HG02759 (cell line): ENCODE measurements around the gene PLG.
"Not testable (repeated sequence)": the region's sequence is repeated elsewhere in the genome, so short reads cannot be mapped to it uniquely, and the experiment has no call there.

Experiments used
- ATAC-seq: cut with Tn5 transposase; IDR thresholded peaks from one replicate; pipeline ENCODE4 v1.9.1; 2021; ENCODE audit warnings: mild to moderate bottlenecking, moderate library complexity; ENCODE audit not compliant: unreplicated experiment

PLG gene

DNA sequence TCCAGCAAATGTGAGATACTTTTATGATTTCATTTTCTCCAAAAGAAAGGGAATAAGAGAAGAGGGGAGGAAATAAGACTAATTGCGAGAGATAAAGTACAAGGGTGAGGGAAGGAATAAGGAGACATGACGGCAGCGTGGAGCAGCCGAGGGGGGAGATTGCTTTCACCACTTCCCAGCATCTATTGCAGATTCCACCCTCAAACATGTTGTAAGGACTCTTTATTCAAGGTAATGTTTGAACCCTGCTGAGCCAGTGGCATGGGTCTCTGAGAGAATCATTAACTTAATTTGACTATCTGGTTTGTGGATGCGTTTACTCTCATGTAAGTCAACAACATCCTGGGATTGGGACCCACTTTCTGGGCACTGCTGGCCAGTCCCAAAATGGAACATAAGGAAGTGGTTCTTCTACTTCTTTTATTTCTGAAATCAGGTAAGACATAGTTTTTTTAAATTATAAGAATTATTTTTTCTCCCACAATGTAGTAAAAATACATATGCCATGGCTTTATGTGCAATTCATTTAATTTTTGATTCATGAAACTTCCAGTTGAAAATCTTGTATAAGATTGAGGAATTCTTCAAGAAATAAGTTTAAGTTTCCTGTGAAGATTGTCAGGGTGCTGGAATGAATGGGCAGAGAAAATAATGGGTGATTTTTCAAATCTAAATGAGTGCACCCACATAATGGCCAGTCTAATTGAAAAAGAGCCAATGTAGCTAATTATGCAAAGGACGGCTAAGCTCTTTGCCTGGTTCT is at the start of gene PLG:
Gene PLG, plus strand, starts transcription at position 327 of the 763 bp plus-strand sequence. Its CDS starts 61 bp downstream, at position 388.
- not testable (repeated sequence) for ATAC-seq

DNA sequence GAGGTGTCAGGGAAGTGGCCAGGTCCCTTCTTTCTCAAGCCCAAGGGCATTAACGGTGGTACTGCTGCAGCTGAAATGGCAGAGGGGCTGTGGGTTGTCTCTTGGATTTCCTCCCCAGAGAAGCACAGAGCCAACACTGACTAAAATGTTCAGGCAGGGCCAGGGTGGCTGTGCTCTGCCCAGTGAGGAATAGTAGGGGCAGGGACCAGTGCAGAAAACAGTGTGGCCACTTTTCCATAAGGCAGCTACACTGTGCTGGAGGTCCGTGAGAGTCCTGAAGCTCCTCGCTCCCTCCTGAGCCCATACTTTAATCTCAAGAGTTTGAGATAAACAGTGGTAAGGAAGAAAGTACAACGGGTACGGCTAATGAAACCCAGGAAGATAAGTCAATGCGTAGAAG is 42.5 kb upstream of the PLG start:
- no peak for ATAC-seq

DNA sequence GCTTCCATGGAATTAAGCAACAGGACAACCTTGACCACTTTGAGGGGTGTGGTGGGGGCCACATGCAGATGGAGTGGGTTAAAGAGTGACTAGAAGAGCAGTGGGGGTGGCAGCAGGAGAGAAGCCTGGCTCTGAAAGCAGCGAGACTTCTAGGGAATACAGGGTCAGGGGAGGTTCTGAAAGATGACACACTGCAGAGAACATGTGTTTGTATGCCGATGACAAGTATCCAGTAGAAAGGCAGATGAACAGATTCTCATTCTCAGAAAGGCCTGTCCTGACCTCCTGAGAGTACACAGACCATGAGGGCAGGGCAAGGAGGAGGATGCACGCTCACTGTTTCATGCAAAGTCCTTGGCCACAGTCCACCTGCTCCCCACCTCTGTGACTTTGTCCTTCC is 40.8 kb upstream of the PLG start:
- ATAC-seq: no peak

DNA sequence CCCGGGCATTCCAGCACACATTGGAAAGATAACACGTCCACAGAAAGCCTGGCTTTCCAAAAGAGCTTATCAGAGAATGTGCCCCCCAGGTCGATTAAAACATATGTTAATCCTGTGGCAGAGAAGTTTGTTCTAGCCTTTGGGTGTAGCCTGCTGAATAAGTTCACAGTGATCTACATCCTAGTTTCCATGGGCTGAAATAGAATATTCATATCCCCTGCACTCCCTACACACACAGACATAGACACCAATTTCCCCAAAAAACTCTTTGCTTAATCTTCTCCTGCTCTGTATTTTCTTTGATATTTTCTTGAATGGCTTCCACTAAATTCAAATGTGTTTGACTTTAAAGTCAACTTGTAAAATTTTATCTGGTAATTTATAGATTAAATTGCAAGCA is 39.6 kb upstream of the PLG start:
- ATAC-seq: no peak

DNA sequence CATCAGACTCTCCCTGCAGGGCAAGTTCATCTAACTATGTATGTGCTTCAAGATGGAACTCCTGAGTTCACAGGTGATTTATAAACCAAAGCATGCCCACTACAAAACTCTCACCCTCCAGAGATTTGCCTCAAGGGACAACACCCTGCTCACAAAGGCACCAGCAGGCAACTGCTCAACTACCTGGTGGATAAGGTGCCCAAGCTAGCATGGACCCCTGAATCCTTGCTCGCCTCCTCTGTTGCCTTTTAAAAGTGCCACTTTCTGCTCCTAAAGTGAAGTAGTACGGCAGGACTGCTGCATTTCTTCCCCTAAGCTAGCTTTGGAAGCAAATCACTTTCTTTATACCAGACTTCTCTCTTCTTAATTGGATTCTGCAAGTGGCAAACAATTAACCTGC is 39.2 kb upstream of the PLG start:
- no peak for ATAC-seq

DNA sequence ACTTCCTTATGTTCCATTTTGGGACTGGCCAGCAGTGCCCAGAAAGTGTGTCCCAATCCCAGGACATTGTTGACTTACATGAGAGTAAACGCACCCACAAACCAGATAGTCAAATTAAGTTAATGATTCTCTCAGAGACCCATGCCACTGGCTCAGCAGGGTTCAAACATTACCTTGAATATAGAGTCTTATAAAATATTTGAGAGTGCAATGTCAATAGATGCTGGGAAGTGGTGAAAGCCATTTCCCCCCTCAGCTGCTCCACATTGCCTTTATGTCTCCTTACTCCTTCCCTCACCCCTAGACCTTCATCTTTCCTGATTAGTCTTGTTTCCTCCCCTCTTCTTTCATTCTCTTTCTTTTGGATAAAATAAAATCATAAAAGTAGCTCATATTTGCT is 37.8 kb upstream of the PLG start, which contains the start of gene LPA:
Gene LPA, minus strand, starts transcription at position 78 of the 400 bp plus-strand sequence. Its CDS starts 61 bp downstream, at position 17.
- not testable (repeated sequence) for ATAC-seq

DNA sequence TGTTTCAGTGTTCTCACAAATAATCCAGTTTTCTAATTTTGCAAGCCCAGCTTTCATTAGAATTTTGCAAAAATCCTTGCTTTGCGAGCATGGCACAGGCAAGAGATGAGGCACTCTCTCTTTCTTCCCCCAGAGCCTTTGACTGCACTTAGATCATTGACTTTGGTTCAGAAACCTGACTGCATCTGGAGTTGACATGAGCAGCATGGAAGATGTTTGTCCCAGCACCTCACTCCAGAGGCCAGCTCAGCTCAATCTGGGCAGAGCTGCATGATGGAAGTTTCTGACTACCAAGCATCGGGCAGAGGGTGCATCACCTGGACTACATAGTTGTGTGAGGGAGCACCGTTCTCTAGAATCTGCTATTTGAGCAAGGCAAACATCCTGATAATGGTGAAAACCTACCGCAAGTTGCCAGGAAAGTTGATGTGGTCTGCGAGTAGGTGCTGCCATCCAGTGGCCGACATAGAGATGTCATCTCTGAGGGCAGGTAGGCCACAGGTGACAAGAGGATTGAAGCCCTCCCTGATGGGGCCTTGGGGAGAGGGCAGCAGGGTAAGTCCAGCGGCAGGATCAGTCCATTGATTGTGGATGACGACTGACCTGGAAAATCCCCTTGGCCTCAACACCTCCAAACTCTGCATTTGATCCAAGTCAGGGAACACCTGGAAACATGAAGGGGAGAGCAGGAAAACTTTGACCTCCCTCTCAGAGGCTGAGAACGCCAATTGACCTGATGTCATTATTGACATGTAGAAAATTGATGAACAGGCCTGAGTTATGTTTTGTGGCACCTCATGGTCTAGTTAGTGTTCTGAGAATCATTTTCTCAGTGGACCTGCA is 34.2 kb upstream of the PLG start:
- ATAC-seq: peak; percentile 89

DNA sequence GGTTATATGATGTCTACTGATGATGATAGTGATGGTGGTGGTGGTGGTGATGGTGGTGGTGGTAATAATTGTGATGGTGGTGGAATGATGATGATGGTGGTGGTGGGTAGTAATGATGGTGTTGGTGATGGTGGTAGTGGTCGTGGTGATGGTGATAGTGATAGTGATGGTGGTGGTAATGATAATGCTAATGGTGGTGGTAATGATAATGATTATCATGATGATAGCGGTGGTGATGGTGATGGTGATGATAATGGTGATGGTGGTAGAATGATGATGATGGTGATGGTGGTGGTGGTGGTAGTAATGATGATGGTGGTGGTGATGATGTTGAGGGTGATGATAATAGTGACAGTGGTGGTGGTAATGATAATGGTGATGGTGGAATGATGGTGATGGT is 33.5 kb upstream of the PLG start:
- no peak for ATAC-seq

DNA sequence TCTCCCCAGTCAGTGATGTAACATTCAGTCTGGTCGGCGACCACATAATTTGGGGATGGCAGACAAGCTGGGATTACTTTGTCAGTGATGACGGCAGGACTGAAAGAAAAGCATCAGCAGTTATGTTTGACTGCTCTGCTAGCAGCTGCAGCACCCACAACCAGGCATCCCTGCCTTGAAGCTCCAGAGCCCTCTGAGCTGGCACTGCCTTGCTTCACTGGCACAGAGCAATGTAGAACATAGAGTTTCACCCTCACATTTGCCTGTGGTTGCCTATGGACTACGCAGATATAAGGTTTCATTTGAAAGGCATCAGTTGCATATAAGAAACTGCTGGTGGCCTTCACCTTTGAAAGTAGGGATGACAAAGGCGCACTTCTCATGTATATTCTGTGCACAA is 25.6 kb upstream of the PLG start:
- ATAC-seq: not testable (repeated sequence)

DNA sequence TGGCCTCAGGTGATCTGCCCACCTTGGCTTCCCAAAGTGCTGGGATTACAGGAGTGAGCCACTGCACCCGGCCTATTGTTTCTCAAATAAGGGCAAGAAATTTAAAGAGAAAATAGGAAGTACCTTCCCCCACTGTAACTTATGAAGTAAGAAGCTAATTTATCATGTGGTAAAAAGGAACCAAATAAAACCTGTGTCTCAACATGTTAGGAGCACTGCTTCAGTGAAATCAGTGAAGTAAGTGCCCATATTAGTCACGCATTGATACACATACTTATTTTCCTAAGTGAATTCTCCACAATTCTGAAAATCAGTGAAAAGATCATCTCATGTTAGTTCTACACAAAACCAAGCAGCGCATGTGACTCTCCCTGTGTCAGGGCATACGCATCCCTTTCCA is 23.8 kb upstream of the PLG start:
- no peak for ATAC-seq

DNA sequence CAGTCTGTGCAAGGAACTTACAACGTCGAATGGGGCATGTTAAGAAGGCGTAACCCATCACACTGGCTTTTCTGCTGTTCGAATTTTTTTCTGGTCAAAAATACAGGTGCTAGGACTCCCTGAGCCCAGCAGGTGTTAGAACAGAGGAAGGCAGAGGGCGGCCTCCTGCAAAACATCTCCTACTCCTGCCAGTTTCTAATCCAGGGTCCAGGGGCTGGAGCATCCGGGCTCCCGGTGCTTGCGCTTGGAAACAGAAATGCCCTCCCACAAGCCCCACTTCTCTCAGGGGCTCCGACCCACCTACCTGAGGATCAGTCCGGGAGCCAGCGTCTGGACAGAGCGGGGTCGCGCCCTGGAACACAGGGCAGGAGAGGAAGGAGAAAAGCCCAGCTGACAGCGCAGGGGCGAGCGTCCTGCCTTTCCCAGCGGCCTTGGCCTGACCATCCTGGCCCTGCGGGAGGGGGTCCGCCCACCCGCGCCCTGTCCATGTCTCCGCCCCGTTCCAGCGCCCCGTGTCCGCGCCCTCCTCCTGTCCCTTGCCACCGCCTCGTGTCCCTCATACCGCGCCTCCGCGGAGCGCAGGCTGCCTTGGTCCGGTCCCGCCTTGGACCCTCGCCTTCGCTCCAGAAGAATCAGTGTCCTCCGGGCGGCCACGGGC is 23.2 kb upstream of the PLG start:
- ATAC-seq: no peak

DNA sequence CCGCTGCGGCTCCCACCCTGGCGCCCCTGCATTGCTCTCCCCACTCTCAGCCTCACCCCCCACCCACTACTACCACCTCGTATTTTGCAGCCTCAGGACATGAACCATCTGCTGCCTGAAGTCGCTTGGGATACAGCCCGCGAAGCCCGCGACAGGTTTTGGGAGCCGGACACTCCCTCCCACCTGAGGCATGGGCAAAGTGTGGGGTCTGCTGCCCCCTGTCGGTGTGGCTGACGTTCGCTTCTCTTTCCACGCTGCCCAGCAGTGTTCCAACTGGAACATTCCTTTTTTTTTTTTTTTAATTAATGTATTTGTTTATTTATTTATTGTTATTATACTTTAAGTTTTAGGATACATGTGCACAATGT is 22.7 kb upstream of the PLG start:
- no peak for ATAC-seq

DNA sequence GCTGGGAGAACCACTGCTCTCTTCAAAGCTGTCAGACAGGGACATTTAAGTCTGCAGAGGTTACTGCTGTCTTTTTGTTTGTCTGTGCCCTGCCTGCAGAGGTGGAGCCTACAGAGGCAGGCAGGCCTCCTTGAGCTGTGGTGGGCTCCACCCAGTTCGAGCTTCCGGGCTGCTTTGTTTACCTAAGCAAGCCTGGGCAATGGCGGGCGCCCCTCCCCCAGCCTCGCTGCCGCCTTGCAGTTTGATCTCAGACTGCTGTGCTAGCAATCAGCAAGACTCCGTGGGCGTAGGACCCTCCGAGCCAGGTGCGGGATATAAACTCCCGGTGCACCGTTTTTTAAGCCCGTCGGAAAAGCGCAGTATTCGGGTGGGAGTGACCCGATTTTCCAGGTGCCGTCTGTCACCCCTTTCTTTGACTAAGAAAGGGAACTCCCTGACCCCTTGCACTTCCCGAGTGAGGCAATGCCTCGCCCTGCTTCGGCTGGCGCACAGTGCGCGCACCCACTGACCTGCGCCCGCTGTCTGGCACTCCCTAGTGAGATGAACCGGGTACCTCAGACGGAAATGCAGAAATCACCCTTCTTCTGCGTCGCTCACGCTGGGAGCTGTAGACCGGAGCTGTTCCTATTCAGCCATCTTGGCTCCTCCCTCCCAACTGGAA is 16.8 kb upstream of the PLG start:
- ATAC-seq: not testable (repeated sequence)

DNA sequence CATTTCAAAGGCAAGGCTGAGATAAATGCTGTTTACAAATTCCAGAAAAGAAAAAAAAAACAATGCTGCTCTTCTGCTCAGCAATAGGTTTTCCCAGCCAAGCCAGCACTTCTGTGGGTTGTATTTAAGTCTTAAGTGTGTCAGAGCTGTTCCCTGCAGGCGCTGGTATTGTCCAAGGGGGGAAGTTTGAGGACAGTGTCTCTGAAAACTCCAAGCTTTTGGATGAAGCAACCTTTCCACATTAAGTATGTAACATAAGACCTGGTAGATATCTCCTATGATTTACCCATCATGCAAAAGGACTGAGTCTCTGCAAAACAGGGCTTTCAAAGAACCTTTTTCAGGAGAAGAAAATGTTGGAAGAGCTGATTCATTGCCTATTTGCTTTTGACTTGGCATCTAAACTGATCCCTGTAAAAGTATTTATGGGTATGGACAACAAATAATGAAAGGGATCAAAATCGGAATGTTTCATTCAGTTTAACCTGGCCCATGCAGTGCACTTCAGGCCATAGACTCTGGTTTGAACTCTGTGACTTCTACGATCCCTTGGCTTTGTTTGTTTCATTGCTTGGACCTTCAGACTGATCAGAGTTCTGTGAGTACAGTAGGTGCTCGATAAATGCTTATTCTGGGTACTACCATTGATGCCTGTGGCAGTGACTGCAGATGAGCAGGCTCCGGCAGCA is 16.1 kb upstream of the PLG start:
- no peak for ATAC-seq

DNA sequence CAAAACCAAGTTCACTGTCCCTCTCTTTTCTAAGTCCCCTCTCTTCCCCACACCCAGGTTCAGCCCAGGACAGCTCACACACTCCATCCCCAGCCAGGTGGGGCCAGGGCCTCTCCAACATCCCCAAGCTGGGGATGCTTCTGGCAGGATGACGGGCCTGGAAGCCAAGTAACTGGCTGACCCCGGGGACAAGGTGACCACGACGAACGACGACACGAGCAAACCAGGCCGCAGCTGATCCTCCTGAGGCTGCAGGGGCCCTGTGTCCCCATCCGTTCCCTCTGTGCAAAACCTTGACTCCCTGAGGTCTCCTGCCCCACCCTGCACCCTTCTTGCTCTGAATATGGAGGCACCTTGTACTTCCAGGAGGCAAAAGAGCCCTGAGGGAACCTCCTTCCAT is 11.6 kb upstream of the PLG start:
- ATAC-seq: no peak

DNA sequence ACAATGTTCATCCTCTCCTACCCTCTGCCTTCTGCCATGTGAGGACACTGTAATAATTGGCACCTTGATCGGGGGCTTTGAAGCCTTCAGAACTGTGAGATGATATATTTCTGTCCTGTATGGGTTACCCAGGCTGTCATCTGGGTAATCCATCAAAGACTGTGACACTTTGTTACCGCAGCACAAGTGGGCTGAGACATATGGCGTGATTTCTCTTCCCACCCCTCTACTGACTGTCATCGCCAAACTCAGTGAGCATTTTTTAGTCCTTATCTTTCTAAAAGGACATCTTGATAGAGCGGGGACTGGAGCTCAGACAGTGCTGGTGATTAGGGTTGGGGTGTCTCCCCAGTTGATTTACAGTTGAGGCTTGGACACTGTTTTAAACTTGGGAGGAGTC is 10.4 kb upstream of the PLG start:
- ATAC-seq: no peak

DNA sequence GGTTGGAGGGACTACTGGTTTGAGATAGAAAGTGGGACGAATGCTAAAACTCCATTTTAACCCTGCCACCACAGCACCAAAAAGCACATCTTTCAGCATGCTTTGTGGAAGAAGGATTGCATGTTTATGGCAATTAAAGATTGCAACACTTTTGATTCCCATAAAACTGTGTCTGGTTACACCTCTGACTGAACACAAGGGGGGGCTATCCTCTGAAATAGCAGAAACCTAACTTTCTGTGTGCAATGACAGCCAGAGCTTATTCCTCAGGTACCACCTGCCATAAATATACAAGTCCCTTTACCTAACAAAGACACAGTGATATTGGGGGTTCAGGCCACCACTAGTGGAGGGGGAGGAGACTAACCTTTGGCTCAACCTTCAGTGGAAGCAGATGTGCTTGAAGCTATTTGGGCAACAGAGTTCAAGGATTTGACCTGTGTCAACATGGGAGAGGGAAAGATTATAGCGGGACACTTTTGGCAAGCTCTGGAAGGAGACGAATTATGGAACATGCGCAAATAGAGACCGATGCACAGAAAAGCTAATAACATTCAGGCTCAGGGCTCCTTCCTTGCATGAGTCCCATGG is 9.6 kb upstream of the PLG start:
- ATAC-seq: no peak

DNA sequence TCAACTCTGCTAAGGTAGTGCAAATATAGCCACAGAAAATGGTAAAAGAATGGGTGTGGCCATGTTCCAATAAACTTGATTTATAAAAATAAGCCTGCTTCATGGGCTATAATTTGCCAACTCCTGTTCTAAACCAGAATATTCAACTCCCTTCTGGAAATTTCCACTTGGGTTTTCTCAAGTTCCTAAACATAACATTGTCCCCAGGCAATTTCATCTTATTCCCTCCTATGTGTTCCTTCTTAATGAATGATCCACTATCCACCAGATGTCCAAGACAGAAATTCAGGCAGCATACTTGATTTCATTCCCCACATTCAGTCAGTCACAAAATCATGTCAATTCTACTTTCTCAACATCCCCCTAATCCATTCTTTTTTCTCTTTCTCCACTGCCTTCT is 7.0 kb upstream of the PLG start:
- ATAC-seq: not testable (repeated sequence)

DNA sequence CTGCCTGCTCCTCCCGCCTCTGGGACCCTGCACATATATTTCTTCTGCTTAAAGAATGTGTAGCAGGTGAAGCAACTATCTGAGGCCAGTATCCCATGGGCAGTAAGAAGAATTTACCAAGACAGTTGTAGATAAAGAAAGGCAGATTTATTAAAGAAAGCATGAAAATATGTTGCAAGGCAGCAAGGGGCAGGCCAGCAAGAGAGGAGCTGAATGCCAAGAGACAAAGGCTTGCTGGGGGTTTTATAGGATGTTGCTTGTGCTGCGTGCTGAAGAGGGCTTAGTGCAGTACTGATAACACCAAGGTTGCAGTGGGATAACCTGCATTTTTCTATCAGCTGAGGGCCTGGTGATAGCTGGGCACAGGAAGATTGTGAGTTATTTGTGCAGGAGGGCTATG is 6.4 kb upstream of the PLG start:
- ATAC-seq: not testable (repeated sequence)

DNA sequence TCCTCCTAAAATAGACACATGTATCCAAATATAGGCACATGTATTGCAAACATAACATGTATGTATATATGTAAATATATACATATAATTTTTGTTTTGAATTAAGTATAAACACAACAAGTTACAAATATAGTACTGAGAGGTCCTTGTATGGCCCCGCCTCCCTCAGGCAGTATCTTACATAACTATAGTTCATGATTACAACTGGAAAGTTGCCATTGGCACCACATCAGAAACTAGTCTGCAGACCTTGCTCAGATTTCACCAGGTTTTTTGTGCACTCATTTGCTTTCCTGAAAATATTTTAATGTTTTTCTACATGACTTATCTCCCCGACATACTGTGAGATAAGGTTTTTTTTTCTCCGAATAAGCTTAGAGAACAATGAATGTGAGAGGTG is 5.2 kb upstream of the PLG start:
- ATAC-seq: not testable (repeated sequence)
